ENCODE measurements around the gene HNRNPCL1. TPM values are rescaled to one million over a fixed set of nuclear protein-coding genes. Genes with fewer than 3 reads are reported as not detected.
A peak's percentile ranks its signal among the peaks of the same experiment; 100 is the strongest.
"Not testable (repeated sequence)": the region's sequence is repeated elsewhere in the genome, so short reads cannot be mapped to it uniquely, and the experiment has no call there.

HNRNPCL1 gene
- total RNA-seq = not detected

- H3K9me3 Mint-ChIP-seq; ATAC-seq; H3K27ac Mint-ChIP-seq; DNase-seq (ENCODE audit: low spot score in 2 of 2); H3K36me3 Mint-ChIP-seq: not testable (repeated sequence)
Observed at GRCh38 chr1:12848620-12849019, at the start of gene HNRNPCL1. Gene HNRNPCL1 (minus strand): TSS chr1:12848720. CDS start chr1:12848289, 431 bp downstream.

GRCh38 chr1:12898170-12898569 is 49.6 kb upstream of the HNRNPCL1 start, which contains the start of gene PRAMEF10:
Gene PRAMEF10 (minus strand): TSS chr1:12898270. CDS start chr1:12895847, 2,423 bp downstream.
- DNase-seq (ENCODE audit: low spot score in 2 of 2); H3K9me3 Mint-ChIP-seq; ATAC-seq; H3K36me3 Mint-ChIP-seq; H3K27ac Mint-ChIP-seq: not testable (repeated sequence)

GRCh38 chr1:12886101-12886500 is 37.6 kb upstream of the HNRNPCL1 start, which contains the start of gene PRAMEF4:
Gene PRAMEF4 (minus strand): TSS chr1:12886201. CDS start chr1:12883394, 2,807 bp downstream.
- not testable (repeated sequence) for H3K36me3 Mint-ChIP-seq; ATAC-seq; DNase-seq (ENCODE audit: low spot score in 2 of 2); H3K9me3 Mint-ChIP-seq; H3K27ac Mint-ChIP-seq

- not testable (repeated sequence) for H3K9me3 Mint-ChIP-seq; H3K36me3 Mint-ChIP-seq; DNase-seq (ENCODE audit: low spot score in 2 of 2); H3K27ac Mint-ChIP-seq; ATAC-seq
Observed at GRCh38 chr1:12878453-12878852, 29.9 kb upstream of the HNRNPCL1 start.

GRCh38 chr1:12863131-12863880 is 14.8 kb upstream of the HNRNPCL1 start:
- H3K27ac Mint-ChIP-seq; ATAC-seq; DNase-seq (ENCODE audit: low spot score in 2 of 2); H3K9me3 Mint-ChIP-seq; H3K36me3 Mint-ChIP-seq: not testable (repeated sequence)

- not testable (repeated sequence) for DNase-seq (ENCODE audit: low spot score in 2 of 2); H3K27ac Mint-ChIP-seq; ATAC-seq; H3K9me3 Mint-ChIP-seq; H3K36me3 Mint-ChIP-seq
Observed at GRCh38 chr1:12856786-12857185, 8.3 kb upstream of the HNRNPCL1 start, which contains the start of gene PRAMEF2. Gene PRAMEF2 (plus strand): TSS chr1:12857086. CDS start chr1:12859010, 1,924 bp downstream.

- DNase-seq (ENCODE audit: low spot score in 2 of 2) (no peak), ATAC-seq (peak; percentile 45 to 55)
- Mint-ChIP-seq H3K9me3 (peaks cover 0 to 8% of the 10 kb centered on the region in 2 donors), H3K27ac (no peak overlapping the region), H3K36me3 (no peaks in the 10 kb centered on the region)
Observed at GRCh38 chr1:12851779-12852178, 3.3 kb upstream of the HNRNPCL1 start.

GRCh38 chr1:12833251-12833650 is 15.3 kb downstream of the HNRNPCL1 start:
- H3K27ac Mint-ChIP-seq = not testable (repeated sequence)

GRCh38 chr1:12831310-12831709 is 17.2 kb downstream of the HNRNPCL1 start, which contains the start of gene PRAMEF11:
Gene PRAMEF11 (minus strand): TSS chr1:12831410. CDS start chr1:12828789, 2,621 bp downstream.
- H3K9me3 Mint-ChIP-seq; H3K27ac Mint-ChIP-seq; ATAC-seq; H3K36me3 Mint-ChIP-seq; DNase-seq (ENCODE audit: low spot score in 2 of 2): not testable (repeated sequence)

More at GRCh38 chr1:12833251-12833650, 15.3 kb downstream of the HNRNPCL1 start:
- not testable (repeated sequence) for H3K36me3 Mint-ChIP-seq; DNase-seq (ENCODE audit: low spot score in 2 of 2); H3K9me3 Mint-ChIP-seq; ATAC-seq

GRCh38 chr1:12819061-12819460 is 29.5 kb downstream of the HNRNPCL1 start:
- not testable (repeated sequence) for ATAC-seq; H3K9me3 Mint-ChIP-seq; H3K36me3 Mint-ChIP-seq; H3K27ac Mint-ChIP-seq; DNase-seq (ENCODE audit: low spot score in 2 of 2)

- ATAC-seq (no peak), DNase-seq (ENCODE audit: low spot score in 2 of 2) (no peak)
- H3K36me3 Mint-ChIP-seq = no peaks in the 10 kb centered on the region
- peak overlapping the region in 1 of 2 donors; percentile 57 for H3K27ac Mint-ChIP-seq
- H3K9me3 Mint-ChIP-seq = no peaks in the 10 kb centered on the region
Observed at GRCh38 chr1:12811409-12811784, 37.1 kb downstream of the HNRNPCL1 start.

GRCh38 chr1:12810691-12811408 is 37.7 kb downstream of the HNRNPCL1 start:
- Mint-ChIP-seq H3K27ac (no peak overlapping the region), H3K9me3 (no peaks in the 10 kb centered on the region), H3K36me3 (no peaks in the 10 kb centered on the region)
- ATAC-seq (no peak), DNase-seq (ENCODE audit: low spot score in 2 of 2) (no peak)

- peaks cover 4% of the 10 kb centered on the region in 2 donors for H3K9me3 Mint-ChIP-seq
- peaks cover 4% of the 10 kb centered on the region in 2 donors for H3K36me3 Mint-ChIP-seq
- peak overlapping the region in 1 of 2 donors; percentile 83 for H3K27ac Mint-ChIP-seq
- ATAC-seq = no peak
- no peak for DNase-seq (ENCODE audit: low spot score in 2 of 2)
Observed at GRCh38 chr1:12809933-12810332, 38.6 kb downstream of the HNRNPCL1 start.

- H3K36me3 Mint-ChIP-seq = peaks cover 0 to 2% of the 10 kb centered on the region in 2 donors
- ATAC-seq = no peak
- H3K27ac Mint-ChIP-seq = no peak overlapping the region
- H3K9me3 Mint-ChIP-seq = peaks cover 2 to 3% of the 10 kb centered on the region in 2 donors
- DNase-seq (ENCODE audit: low spot score in 2 of 2) = no peak
Observed at GRCh38 chr1:12799730-12800129, 48.8 kb downstream of the HNRNPCL1 start.

GRCh38 chr1:12798911-12799310 is 49.6 kb downstream of the HNRNPCL1 start:
- DNase-seq (ENCODE audit: low spot score in 2 of 2) (no peak), ATAC-seq (no peak)
- Mint-ChIP-seq H3K36me3 (no peaks in the 10 kb centered on the region), H3K27ac (no peak overlapping the region), H3K9me3 (no peaks in the 10 kb centered on the region)
